Umbilical cord (tissue), 2 donors: ENCODE data around the gene POLD2. TPM values are rescaled to one million over a fixed set of nuclear protein-coding genes. Genes with fewer than 3 reads are reported as not detected.

Experiments used
- DNase-seq: peaks from one replicate; pipeline ENCODE4 v3.0.0-alpha.2; 2015; ENCODE audit warnings: low spot score
- total RNA-seq: library from RNA; depleted of rRNA; stranded (reverse); fragments of >200 nt; gene quantifications from one replicate; pipeline ENCODE4 v1.2.3, GENCODE V29; 2014; ENCODE audit warnings: low replicate concordance; ENCODE audit not compliant: insufficient read depth

Gene POLD2
- total RNA-seq, 1 donor from 2014 or later, result 32.7 TPM

- no peak for DNase-seq
Observed at GRCh38 chr7:44152971-44153947, 29.9 kb upstream of the POLD2 start.

DNA sequence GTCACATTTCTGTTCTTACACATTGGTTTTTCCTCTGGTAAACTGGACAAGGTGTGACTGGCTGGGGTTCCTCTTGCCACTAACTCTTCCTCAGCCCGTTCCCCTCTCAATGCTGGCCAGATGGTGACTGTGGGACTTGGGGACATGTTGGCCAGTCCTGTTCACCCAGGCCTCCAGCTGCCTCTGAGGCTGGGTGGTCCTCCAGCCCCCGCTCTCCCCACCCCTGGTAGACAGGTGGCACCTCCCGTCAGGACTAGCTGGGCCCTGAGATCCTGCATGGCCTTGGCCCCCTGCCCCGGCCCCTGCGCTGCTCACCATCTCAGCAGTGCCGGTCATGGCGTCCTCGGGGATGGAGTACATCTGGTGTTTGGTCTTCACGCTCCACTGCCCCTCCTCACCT, 28.6 kb upstream of the POLD2 start:
- no peak for DNase-seq

DNA sequence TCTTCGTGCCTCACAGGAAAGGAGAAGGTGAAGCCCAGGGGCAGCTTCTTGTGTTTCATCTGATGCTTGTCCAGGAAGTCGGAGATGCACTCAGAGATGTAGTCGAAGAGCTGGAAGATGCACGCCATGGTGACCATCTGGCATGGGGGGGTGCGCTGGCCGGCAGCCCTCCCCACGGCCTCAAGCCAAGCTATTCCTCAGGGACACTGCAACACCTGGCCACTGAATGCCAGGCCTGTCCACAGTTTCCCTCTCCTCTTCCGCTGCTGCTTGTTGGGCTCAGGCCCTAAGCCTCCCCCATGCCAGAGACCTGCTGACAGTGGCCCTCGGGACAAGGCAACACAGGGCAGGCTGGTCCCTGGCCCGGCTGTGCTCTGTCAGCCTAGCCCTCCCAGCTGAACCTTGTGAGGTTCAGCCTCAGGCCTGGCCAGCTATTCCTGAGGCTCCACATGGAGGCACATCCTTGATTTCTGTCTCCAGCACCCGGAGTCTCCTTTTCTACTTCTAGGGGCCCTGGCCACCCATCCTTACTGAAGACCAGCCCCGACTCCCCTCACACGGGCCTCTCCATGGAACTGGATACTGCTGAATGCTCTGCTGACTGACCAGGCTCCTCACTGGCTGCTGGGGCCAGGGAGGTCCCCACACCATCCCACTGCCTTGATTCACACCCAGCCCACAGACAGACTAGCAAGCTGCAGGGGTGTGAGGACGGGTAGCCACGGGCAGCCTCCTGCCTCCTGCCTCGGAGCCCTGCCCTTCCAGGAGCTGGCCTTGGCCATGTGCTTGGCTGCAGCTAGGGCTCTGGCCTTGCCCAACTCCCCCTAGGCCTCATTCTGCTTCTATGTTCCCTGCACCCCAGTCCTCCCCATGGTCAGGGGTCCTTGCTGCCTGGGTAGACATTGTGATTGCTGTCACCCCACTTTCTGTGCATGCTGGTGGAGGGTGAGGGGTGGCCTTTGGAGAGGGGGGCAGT, 27.9 kb upstream of the POLD2 start:
- no peak for DNase-seq

- DNase-seq, result no peak
Observed at GRCh38 chr7:44150466-44150832, 27.1 kb upstream of the POLD2 start.

- DNase-seq, result peak; percentile 72
Observed at GRCh38 chr7:44149571-44150465, 26.5 kb upstream of the POLD2 start.

DNA sequence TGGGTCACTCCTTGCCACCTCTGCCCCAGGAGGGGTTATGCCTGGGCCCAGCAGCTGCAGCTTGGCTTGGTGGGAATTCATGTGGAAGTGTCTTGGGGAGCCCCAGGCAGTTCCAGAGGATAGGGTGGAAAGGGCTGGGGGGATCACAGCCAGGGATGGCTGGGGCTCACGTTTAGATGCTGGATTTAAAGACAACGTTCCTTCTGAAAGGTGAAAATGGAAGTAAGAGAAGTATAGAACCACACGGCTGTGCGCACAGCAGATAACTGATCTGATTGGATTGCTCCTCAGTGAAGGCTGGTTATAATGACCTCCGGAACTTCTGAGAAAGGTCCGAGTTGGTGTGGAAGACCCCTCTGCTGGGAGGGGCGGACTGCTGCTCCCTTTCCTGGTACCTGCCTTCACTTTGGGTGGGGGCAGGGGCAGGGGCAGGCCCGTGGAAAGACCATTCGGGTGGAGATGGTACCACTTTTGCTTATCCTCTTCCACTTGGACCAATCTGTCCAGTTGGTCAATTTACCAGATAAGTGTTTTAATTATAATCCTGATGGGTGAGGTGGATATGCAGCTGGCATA, 25.7 kb upstream of the POLD2 start:
- DNase-seq, result no peak

- no peak for DNase-seq
Observed at GRCh38 chr7:44148166-44148565, 24.8 kb upstream of the POLD2 start.

GRCh38 chr7:44147026-44147991, 24.0 kb upstream of the POLD2 start:
- DNase-seq, result peak; percentile 59

GRCh38 chr7:44145969-44146911, 22.9 kb upstream of the POLD2 start:
- peak; percentile 79 for DNase-seq

- DNase-seq, result peak; percentile 42
Observed at GRCh38 chr7:44145479-44145968, 22.2 kb upstream of the POLD2 start.

DNA sequence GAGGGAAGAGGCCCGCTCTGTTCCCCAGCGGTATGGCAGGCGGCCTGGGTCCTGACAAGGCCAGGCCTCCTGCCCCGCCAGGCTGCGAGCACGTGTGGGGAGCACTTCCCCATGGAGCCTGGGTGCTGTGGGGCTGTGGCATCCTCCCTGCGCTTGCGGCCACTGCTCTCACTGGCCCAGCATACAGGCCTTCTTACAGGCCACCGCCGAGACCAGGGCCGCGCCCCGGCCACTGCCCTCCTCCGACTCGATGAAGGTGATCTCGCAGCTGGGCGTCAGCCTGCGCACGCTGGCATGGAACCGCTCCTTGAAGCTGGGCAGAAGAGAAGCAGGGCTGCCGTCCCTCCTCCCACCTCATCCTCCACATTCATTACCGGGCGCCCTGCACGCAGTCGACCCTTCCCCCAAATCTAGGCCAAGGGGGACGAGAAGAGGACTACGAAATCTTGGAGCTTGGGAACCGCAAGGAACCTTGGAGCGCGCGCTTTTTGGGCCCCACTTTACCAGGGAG, 21.7 kb upstream of the POLD2 start:
- DNase-seq, result no peak

DNA sequence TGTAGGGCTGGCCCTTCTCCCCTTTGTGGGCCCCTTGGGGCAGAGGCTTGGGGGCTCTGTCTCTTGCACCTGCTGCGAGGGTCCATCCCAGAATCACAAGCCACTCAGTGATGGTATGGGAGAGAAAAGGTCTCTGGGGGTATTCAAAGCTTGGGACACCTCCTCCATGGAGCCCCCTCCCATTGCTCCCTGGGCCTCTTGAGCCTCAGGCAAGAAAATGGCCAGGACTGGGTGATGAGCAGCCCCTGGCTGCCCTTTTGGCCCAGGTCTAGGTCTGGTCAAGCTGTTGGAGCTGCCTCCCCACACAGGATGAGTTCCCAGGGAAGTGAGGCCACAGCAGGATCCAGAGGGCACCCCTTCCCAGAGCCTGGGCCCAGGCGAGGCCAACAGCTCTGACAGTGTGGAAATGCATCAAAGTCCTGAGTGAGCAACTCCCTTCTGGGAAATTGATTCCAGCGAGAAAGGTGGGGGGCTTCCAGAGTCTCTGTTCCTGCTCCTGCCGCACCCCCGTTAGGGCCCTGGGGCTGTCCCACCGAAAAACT, 21.1 kb upstream of the POLD2 start:
- no peak for DNase-seq

- DNase-seq, result no peak
Observed at GRCh38 chr7:44143646-44144250, 20.4 kb upstream of the POLD2 start.

DNA sequence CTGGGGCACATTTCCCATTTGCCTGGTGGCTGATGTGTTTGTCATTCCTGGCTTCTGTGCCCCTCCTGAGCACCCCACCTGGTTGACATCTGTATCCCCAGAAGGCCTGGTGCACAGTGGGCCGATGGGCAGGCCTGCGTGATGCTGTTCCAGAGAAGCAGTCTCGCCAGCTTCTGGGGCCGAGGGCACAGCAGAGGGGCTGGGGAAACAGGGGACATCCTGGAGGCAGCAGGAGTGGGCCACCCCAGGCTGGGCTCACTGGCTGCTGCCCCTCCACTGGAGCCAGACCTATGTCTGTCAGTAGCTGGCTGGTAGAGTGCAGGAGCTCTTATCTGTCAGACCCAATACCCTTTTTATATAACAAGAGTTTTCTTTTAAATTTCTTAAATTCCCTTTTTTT, 18.7 kb upstream of the POLD2 start:
- no peak for DNase-seq

DNA sequence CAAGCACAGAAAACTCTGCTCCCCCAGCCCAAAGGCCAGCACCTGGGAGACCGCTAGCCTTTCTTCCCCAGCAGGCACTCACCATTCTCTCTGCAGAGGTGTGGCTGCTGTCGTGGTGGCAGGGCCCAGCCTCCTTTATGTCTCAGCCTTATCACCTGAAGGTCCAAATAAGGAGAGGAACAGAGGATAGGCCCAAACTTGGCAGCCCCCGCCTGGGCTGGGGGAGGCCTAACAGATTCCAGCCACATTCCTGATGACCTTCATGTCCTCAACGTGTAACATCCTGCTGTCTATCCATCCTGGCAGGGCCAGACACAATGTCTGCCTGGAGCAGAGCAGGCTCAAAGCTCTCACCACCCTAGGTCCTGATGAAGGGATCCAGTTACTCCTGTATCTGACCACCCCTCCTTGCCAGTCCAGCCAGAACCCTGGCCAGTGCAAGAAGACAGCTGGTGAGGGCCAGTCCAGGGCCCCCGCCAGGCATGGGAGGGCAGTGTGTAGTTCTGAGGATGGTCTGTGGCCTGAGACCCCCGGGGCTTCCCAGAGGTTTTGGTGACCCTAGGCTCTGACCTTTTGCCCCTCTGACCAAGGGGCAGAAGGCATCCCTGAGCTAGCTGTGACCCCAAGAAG, 18.0 kb upstream of the POLD2 start, which contains the start of gene MYL7:
MYL7 (minus strand) TSS at position 112 of the 630 bp plus-strand sequence; CDS start at position 85, 27 bp downstream.
- DNase-seq, result no peak

DNA sequence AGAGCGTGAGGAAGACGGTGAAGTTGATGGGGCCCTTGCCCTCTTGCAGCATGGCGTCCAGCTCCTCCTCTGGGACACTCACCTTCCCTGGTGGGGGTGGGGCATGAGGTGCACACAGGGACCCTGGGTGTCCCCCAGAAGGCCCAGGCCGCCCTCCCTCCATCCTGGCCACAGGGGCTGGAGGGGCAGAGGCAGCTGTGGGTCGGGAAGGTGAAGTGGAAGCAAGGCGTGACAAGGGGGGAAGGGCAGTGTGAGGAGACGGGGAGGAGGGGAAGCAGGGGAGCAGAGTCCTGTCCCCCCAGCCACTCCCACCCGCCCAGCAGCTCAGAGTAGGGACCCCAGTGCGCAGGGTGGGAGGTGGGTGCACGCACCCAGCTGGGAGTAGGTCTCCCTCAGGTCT, 17.0 kb upstream of the POLD2 start:
- DNase-seq, result no peak
